GM23338 (cell line): ENCODE measurements around the gene C14orf132. TPM values are rescaled to one million over a fixed set of nuclear protein-coding genes. Genes with fewer than 3 reads are reported as not detected.

ENCODE experiments used
- CTCF ChIP-seq, 2 experiments: fragments of 200-600 bp in 1 of 2; sonication (generic) in 1 of 2; conservative IDR thresholded peaks; 2 replicates each; pipeline versions ENCODE4 v1.5.1 to v1.6.1; 2016 to 2017; ENCODE audit warnings: antibody characterized with exemption in 2 of 2, low read depth in 2 of 2, mild to moderate bottlenecking in 2 of 2, moderate library complexity in 1 of 2
- EZH2 ChIP-seq: fragments of 200-600 bp; sonication (generic); IDR thresholded peaks from one replicate; pipeline ENCODE4 v1.8.0; 2017; ENCODE audit warnings: antibody characterized with exemption, mild to moderate bottlenecking, low read depth; ENCODE audit not compliant: unreplicated experiment
- JUNB ChIP-seq: IDR thresholded peaks from one replicate; pipeline ENCODE4 v1.6.1; 2016; ENCODE audit warnings: antibody characterized with exemption; ENCODE audit not compliant: unreplicated experiment
- POLR2AphosphoS5 ChIP-seq: IDR thresholded peaks from 2 replicates; pipeline ENCODE4 v1.6.1; 2016; ENCODE audit warnings: antibody characterized with exemption, low read depth
- ZNF114 ChIP-seq: fragments of 250-450 bp; sonication (Bioruptor Pico); IDR thresholded peaks from 2 replicates; pipeline ENCODE4 v1.5.0; 2020; ENCODE audit warnings: mild to moderate bottlenecking, moderate library complexity
- ZNF462 ChIP-seq: fragments of 250-450 bp; sonication (Bioruptor Pico); IDR thresholded peaks from 2 replicates; pipeline ENCODE4 v1.5.0; 2020; ENCODE audit warnings: mild to moderate bottlenecking, moderate library complexity
- polyA plus RNA-seq: library from polyadenylated mRNA; unstranded; fragments of >200 nt; fragmentation: Nextera tagmentation; extraction: Ambion mirVana; gene quantifications from 2 replicates; pipeline ENCODE4 v1.2.1, GENCODE V29; 2016
- total RNA-seq: library from RNA; depleted of rRNA; stranded (reverse); fragments of >200 nt; shearing (Covaris generic); gene quantifications from 2 replicates; pipeline ENCODE4 v1.2.3, GENCODE V29; 2014

Gene C14orf132
- total and polyA plus RNA-seq, 2 experiments from 2014 or later: 13.8 to 16.2 TPM

- no peak for TF ChIP-seq ZNF462 (CRISPR knock-in tag)
- no peak for TF ChIP-seq POLR2AphosphoS5
- TF ChIP-seq ZNF114 (CRISPR knock-in tag): no peak
- no peak for TF ChIP-seq EZH2
- TF ChIP-seq CTCF (conservative IDR thresholded peaks at IDR 0.05; ENCODE audit: low read depth in 2 of 2): no peak
- TF ChIP-seq JUNB: no peak
Observed at GRCh38 chr14:96081767-96082400, 42.7 kb downstream of the C14orf132 start (continued).
